Measurements from ENCODE around the gene MED20. TPM values are rescaled to one million over a fixed set of nuclear protein-coding genes. Genes with fewer than 3 reads are reported as not detected.

Gene MED20
- total and polyA plus RNA-seq, 2 of the 8 experiments (the other 6 are each of a cell fraction or from before 2014, with no cell fraction given) = 38.7 to 51.8 TPM

DNA sequence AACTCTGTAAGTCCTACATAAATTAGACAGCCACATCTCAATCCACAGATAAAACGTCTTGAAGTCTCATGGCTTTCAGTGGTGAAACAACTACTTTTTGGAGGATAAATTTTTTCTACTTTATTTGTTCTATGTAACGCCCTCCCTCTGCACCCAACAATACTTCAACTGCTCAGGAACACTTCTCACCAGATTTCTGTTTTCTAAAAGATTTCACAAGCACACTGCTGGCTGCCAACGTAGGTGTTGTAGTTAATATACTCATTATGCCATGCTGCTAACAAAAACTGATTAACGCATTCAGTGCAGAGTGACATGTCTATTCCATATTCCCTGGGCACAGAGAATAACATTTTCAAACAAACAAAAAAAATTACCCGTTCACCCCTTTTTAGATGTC, 36.0 kb downstream of the MED20 start:
- no peak overlapping the region for H2BK20ac ChIP-seq (ENCODE audit: low read length)
- H2BK120ac ChIP-seq (replicated peaks; ENCODE audit: low read depth, low read length) = no peak overlapping the region
- no peak for FAIRE-seq
- H2BK5ac ChIP-seq (ENCODE audit: low read depth, low read length) = no peak overlapping the region
- no peak overlapping the region for H4K8ac ChIP-seq (ENCODE audit: extremely low read depth, insufficient read depth, low read length)
- ChIA-PET POLR2A (ENCODE audit: partially characterized antibody) (no interaction called here), CTCF (ENCODE audit: partially characterized antibody) (no interaction called here)
- no peak overlapping the region for H3K4me2 ChIP-seq (ENCODE audit: insufficient read depth in 1 of 2, low read depth in 2 of 2, low read length in 2 of 2)
- no peak overlapping the region for H2AK5ac ChIP-seq (ENCODE audit: low read depth, low read length)
- no peak overlapping the region for H2BK12ac ChIP-seq (ENCODE audit: low read depth, low read length)
- H3K9ac ChIP-seq (replicated peaks in 1 of 4; ENCODE audit: extremely low read depth in 1 of 4, low read depth in 3 of 4, low read length in 3 of 4) = no peak overlapping the region
- WGBS, 2 experiments (ENCODE audit: extremely low coverage in 1 of 2, insufficient coverage in 1 of 2, insufficient read length in 1 of 2, insufficient replicate concordance in 2 of 2, low coverage in 1 of 2, low lambda C conversion rate in 2 of 2, missing lambda C conversion rate in 1 of 2) = 92% methylated on average over 5 of the region's 5 CpGs; no CpG with 5 or more reads in 1 of the 2 experiments
- H2AFZ ChIP-seq (ENCODE audit: low read length) = no peak overlapping the region
- H4K91ac ChIP-seq (replicated peaks; ENCODE audit: insufficient read length, low read length) = no peak overlapping the region
- H4K20me1 ChIP-seq (replicated peaks in 1 of 2; ENCODE audit: control insufficient read depth in 1 of 2, insufficient read depth in 2 of 2, low read length in 2 of 2) = peaks cover 0 to 1% of the 10 kb centered on the region in 2 experiments
- H3K9me3 ChIP-seq (ENCODE audit: insufficient read depth in 2 of 2, low read depth in 1 of 2, low read length in 1 of 2) = no peaks in the 10 kb centered on the region
- H3K4me3 ChIP-seq (ENCODE audit: extremely low read depth in 1 of 4, insufficient read depth in 2 of 4, low read depth in 3 of 4, low read length in 4 of 4) = no peak overlapping the region
- no peak overlapping the region for H3K18ac ChIP-seq (ENCODE audit: extremely low read depth, low read length)
- H3K23me2 ChIP-seq (ENCODE audit: low read depth, low read length) = no peaks in the 10 kb centered on the region
- TF ChIP-seq YY1 (IDR thresholded peaks at IDR 0.05; ENCODE audit: low read depth, low read length) = no peak
- TF ChIP-seq NRF1 (IDR thresholded peaks at IDR 0.05; ENCODE audit: low read depth, low read length) = no peak
- no peak for TF ChIP-seq RNF2 (IDR thresholded peaks at IDR 0.05; ENCODE audit: borderline replicate concordance, low read depth, low read length, missing control alignments, poor library complexity, severe bottlenecking)
- no peak for TF ChIP-seq ASH2L (IDR thresholded peaks at IDR 0.05; ENCODE audit: low read length)
- TF ChIP-seq SP2 (IDR thresholded peaks at IDR 0.05; ENCODE audit: low read length) = no peak
- no peak for TF ChIP-seq POLR2AphosphoS5 (IDR thresholded peaks at IDR 0.05; ENCODE audit: low read depth, low read length)
- TF ChIP-seq POLR2A (IDR thresholded peaks at IDR 0.05; ENCODE audit: control extremely low read depth in 1 of 2, low read depth in 2 of 2, low read length in 2 of 2) = no peak
- no peak for TF ChIP-seq GTF2F1 (IDR thresholded peaks at IDR 0.05; ENCODE audit: borderline replicate concordance, low read depth, low read length)
- TF ChIP-seq TEAD4 (IDR thresholded peaks at IDR 0.05; ENCODE audit: low read depth, low read length) = no peak
- TF ChIP-seq EP300 (IDR thresholded peaks at IDR 0.05; ENCODE audit: borderline replicate concordance in 1 of 2, low read depth in 2 of 2, low read length in 2 of 2) = no peak
- no peak for TF ChIP-seq MAFK (IDR thresholded peaks at IDR 0.05; ENCODE audit: low read depth, low read length)
- H3K79me1 ChIP-seq (ENCODE audit: low read depth, low read length) = no peaks in the 10 kb centered on the region; the same call in 1 of the 2 replicates
- H3K27ac ChIP-seq (ENCODE audit: low read depth, low read length) = no peak overlapping the region
- no peaks in the 10 kb centered on the region for H3K27me3 ChIP-seq (replicated peaks in 1 of 4; ENCODE audit: control insufficient read depth in 3 of 4, extremely low read depth in 1 of 4, insufficient read depth in 3 of 4, low read length in 3 of 4)
- H3K14ac ChIP-seq (ENCODE audit: insufficient read length) = no peak overlapping the region
- no peak overlapping the region for H2BK15ac ChIP-seq (ENCODE audit: low read length)
- H3K23ac ChIP-seq (ENCODE audit: insufficient read length) = no peak overlapping the region
- no peak overlapping the region for H3K56ac ChIP-seq (replicated peaks; ENCODE audit: insufficient read length, low read depth, low read length)
- no peak for DNase-seq (ENCODE audit: low read depth in 1 of 2, low spot score in 2 of 2)
- peaks cover 0 to 2% (median 0%) of the 10 kb centered on the region in 4 experiments; a peak in 2 of 8 replicates for H3K36me3 ChIP-seq (ENCODE audit: control insufficient read depth in 2 of 4, insufficient read depth in 4 of 4, low read length in 3 of 4)
- no peak overlapping the region for H4K5ac ChIP-seq (ENCODE audit: insufficient read length, low read depth, low read length)
- peaks cover 0 to 44% of the 10 kb centered on the region in 2 experiments; a peak in 2 of 4 replicates for H3K79me2 ChIP-seq (ENCODE audit: control insufficient read depth in 1 of 2, insufficient read depth in 2 of 2, low read length in 2 of 2)
- peaks cover 0 to 6% (median 5%) of the 10 kb centered on the region in 4 experiments; a peak in 3 of 7 replicates for H3K4me1 ChIP-seq (replicated peaks in 1 of 4; ENCODE audit: control insufficient read depth in 3 of 4, insufficient read depth in 4 of 4, low read length in 3 of 4)
- no peak overlapping the region for H3K4ac ChIP-seq (replicated peaks; ENCODE audit: insufficient read length, low read depth, low read length)
